ENCODE measurements around the gene ZNF552. TPM values are rescaled to one million over a fixed set of nuclear protein-coding genes. Genes with fewer than 3 reads are reported as not detected.
"Not testable (repeated sequence)": the region's sequence is repeated elsewhere in the genome, so short reads cannot be mapped to it uniquely, and the experiment has no call there.

ZNF552 gene
- total RNA-seq, 2 donors from 2014 or later, result 9.6 to 71.5 TPM

GRCh38 chr19:57807541-57807940 lies 7.2 kb downstream of the ZNF552 start:
- H3K9me3 ChIP-seq, result no peaks in the 10 kb centered on the region
- intact Hi-C loops (cut with DNase I), result no loop called here
- no peaks in the 10 kb centered on the region for H3K27me3 ChIP-seq
- ATAC-seq (no peak), DNase-seq (no peak)
- no peak overlapping the region for H3K4me3 ChIP-seq
- TF ChIP-seq POLR2A (IDR thresholded peaks at IDR 0.05) (no peak), CTCF (IDR thresholded peaks at IDR 0.05) (no peak)
- no peak overlapping the region for H3K27ac ChIP-seq
- H3K4me1 ChIP-seq, result peaks cover 34% of the 10 kb centered on the region
- peaks cover 0 to 3% of the 10 kb centered on the region in 2 donors for H3K36me3 ChIP-seq (replicated peaks in 1 of 2; ENCODE audit: insufficient read depth in 1 of 2, low read depth in 2 of 2)
- WGBS, 2 donors, result 85 to 100% methylated on average over 2 of the region's 2 CpGs

- no peaks in the 10 kb centered on the region for H3K9me3 ChIP-seq
- ATAC-seq (peak; percentile 45), DNase-seq (no peak)
- peaks cover 0 to 3% of the 10 kb centered on the region in 2 donors for H3K36me3 ChIP-seq (replicated peaks in 1 of 2; ENCODE audit: insufficient read depth in 1 of 2, low read depth in 2 of 2)
- H3K27me3 ChIP-seq, result no peaks in the 10 kb centered on the region
- intact Hi-C loops (cut with DNase I), result no loop called here
- peak overlapping the region in 3 of 4 donors; percentile 66 to 86 (median 68) for H3K27ac ChIP-seq
- H3K4me1 ChIP-seq, result peaks cover 15% of the 10 kb centered on the region
- 23 to 28% methylated on average over 19 of the region's 19 CpGs for WGBS, 2 donors
- peak overlapping the region in 1 of 2 donors; percentile 13 for H3K4me3 ChIP-seq
- no peak for TF ChIP-seq CTCF (IDR thresholded peaks at IDR 0.05)
- peak in 2 of 3 donors; percentile 32 to 42 for TF ChIP-seq POLR2A (IDR thresholded peaks at IDR 0.05)
Observed at GRCh38 chr19:57803594-57804325, 11.0 kb downstream of the ZNF552 start.

GRCh38 chr19:57803265-57803593 lies 11.5 kb downstream of the ZNF552 start:
- Histone ChIP-seq H3K9me3 (no peaks in the 10 kb centered on the region), H3K36me3 (replicated peaks in 1 of 2; ENCODE audit: insufficient read depth in 1 of 2, low read depth in 2 of 2) (peaks cover 0 to 2% of the 10 kb centered on the region in 2 donors), H3K27ac (peak overlapping the region in 3 of 4 donors; percentile 66 to 86 (median 68)), H3K4me3 (peak overlapping the region in 1 of 2 donors; percentile 13), H3K4me1 (peaks cover 15% of the 10 kb centered on the region), H3K27me3 (no peaks in the 10 kb centered on the region)
- DNase-seq, result no peak
- TF ChIP-seq CTCF (IDR thresholded peaks at IDR 0.05) (no peak), POLR2A (IDR thresholded peaks at IDR 0.05) (no peak)
- 24 to 48% methylated on average over 6 of the region's 6 CpGs for whole genome bisulfite sequencing, 2 donors
- intact Hi-C loops (cut with DNase I), result no loop called here
- no peak for ATAC-seq

GRCh38 chr19:57802269-57802668 lies 12.4 kb downstream of the ZNF552 start:
- DNase-seq, result no peak
- no peaks in the 10 kb centered on the region for H3K27me3 ChIP-seq
- TF ChIP-seq CTCF (IDR thresholded peaks at IDR 0.05) (no peak), POLR2A (IDR thresholded peaks at IDR 0.05) (no peak)
- H3K27ac ChIP-seq, result no peak overlapping the region
- H3K36me3 ChIP-seq (replicated peaks in 1 of 2; ENCODE audit: insufficient read depth in 1 of 2, low read depth in 2 of 2), result no peaks in the 10 kb centered on the region
- H3K4me3 ChIP-seq, result no peak overlapping the region
- intact Hi-C loops (cut with DNase I), result no loop called here
- WGBS, 2 donors, result 87 to 92% methylated on average over 4 of the region's 4 CpGs
- H3K4me1 ChIP-seq, result peaks cover 15% of the 10 kb centered on the region
- no peaks in the 10 kb centered on the region for H3K9me3 ChIP-seq
- no peak for ATAC-seq

GRCh38 chr19:57800696-57801095 lies 14.0 kb downstream of the ZNF552 start:
- Histone ChIP-seq H3K36me3 (replicated peaks in 1 of 2; ENCODE audit: insufficient read depth in 1 of 2, low read depth in 2 of 2) (no peaks in the 10 kb centered on the region), H3K27me3 (no peaks in the 10 kb centered on the region), H3K9me3 (no peaks in the 10 kb centered on the region), H3K4me3 (no peak overlapping the region), H3K27ac (no peak overlapping the region), H3K4me1 (peaks cover 9% of the 10 kb centered on the region)
- WGBS, 2 donors, result 77 to 92% methylated on average over 5 of the region's 5 CpGs
- DNase-seq (no peak), ATAC-seq (no peak)
- TF ChIP-seq POLR2A (IDR thresholded peaks at IDR 0.05), result no peak
- TF ChIP-seq CTCF (IDR thresholded peaks at IDR 0.05), result no peak
- intact Hi-C loops (cut with DNase I), result no loop called here

- DNase-seq; H3K9me3 ChIP-seq; intact Hi-C loops (cut with DNase I); H3K36me3 ChIP-seq (replicated peaks in 1 of 2; ENCODE audit: insufficient read depth in 1 of 2, low read depth in 2 of 2); H3K27me3 ChIP-seq; H3K4me3 ChIP-seq; H3K27ac ChIP-seq; ATAC-seq; H3K4me1 ChIP-seq: not testable (repeated sequence)
- 83 to 89% methylated on average over 1 of the region's 1 CpG for WGBS, 2 donors
Observed at GRCh38 chr19:57796580-57796979, 18.1 kb downstream of the ZNF552 start.

Data from body of pancreas (tissue), 4 donors.